Liver (tissue), 9 donors: Measurements from ENCODE around the gene KIF21A. TPM values are rescaled to one million over a fixed set of nuclear protein-coding genes. Genes with fewer than 3 reads are reported as not detected.

Experiments
- DNase-seq: peaks from one replicate; pipeline ENCODE4 v3.0.0-alpha.2; 2017; ENCODE audit warnings: low spot score
- H3K27ac ChIP-seq, 2 donors: one replicate each; pipeline ENCODE4 v1.7.0; 2013; ENCODE audit warnings: inconsistent platforms in 2 of 2, low read length in 2 of 2, control low read depth in 1 of 2, low read depth in 1 of 2, mild to moderate bottlenecking in 1 of 2
- H3K27me3 ChIP-seq, 4 donors: one replicate each; pipeline versions ENCODE4 v1.6.1 to v1.7.0; 2013; ENCODE audit warnings: low read length in 3 of 4, inconsistent platforms in 1 of 4, mild to moderate bottlenecking in 1 of 4, moderate library complexity in 1 of 4; ENCODE audit not compliant: control insufficient read depth in 4 of 4, insufficient read depth in 4 of 4
- H3K36me3 ChIP-seq, 4 donors: one replicate each; pipeline versions ENCODE4 v1.6.1 to v1.7.0; 2013; ENCODE audit warnings: low read length in 3 of 4, mild to moderate bottlenecking in 3 of 4, low read depth in 1 of 4, moderate library complexity in 1 of 4; ENCODE audit not compliant: control insufficient read depth in 4 of 4, insufficient read depth in 3 of 4
- H3K4me1 ChIP-seq, 4 donors: one replicate each; pipeline versions ENCODE4 v1.6.1 to v1.7.0; 2013; ENCODE audit warnings: low read length in 3 of 4, mild to moderate bottlenecking in 3 of 4, moderate library complexity in 1 of 4; ENCODE audit not compliant: control insufficient read depth in 4 of 4, insufficient read depth in 4 of 4
- H3K4me3 ChIP-seq, 3 donors: one replicate each; pipeline versions ENCODE4 v1.6.1 to v1.7.0; 2013; ENCODE audit warnings: low read length in 3 of 3, control low read depth in 1 of 3, low read depth in 1 of 3, mild to moderate bottlenecking in 1 of 3
- H3K9ac ChIP-seq, 2 donors: one replicate each; pipeline ENCODE4 v1.7.0; 2013; ENCODE audit warnings: low read length in 2 of 2, mild to moderate bottlenecking in 2 of 2, moderate library complexity in 2 of 2, control low read depth in 1 of 2, low read depth in 1 of 2
- H3K9me3 ChIP-seq, 4 donors: one replicate each; pipeline versions ENCODE4 v1.6.1 to v1.7.0; 2013; ENCODE audit warnings: low read length in 3 of 4; ENCODE audit not compliant: control insufficient read depth in 4 of 4
- EGR1 ChIP-seq, 2 donors: IDR thresholded peaks; 2 replicates each; pipeline ENCODE4 v1.6.1; 2016 to 2018; ENCODE audit warnings: antibody characterized with exemption in 2 of 2, low read depth in 2 of 2
- FOXA1 ChIP-seq: IDR thresholded peaks from 2 replicates; pipeline ENCODE4 v1.6.1; 2016; ENCODE audit warnings: antibody characterized with exemption
- FOXA2 ChIP-seq: IDR thresholded peaks from 2 replicates; pipeline ENCODE4 v1.6.1; 2016; ENCODE audit warnings: antibody characterized with exemption
- GABPA ChIP-seq, 2 donors: IDR thresholded peaks in 1 of 2; conservative IDR thresholded peaks in 1 of 2; 2 replicates each; pipeline ENCODE4 v1.6.1; 2016; ENCODE audit warnings: antibody characterized with exemption in 2 of 2, mild to moderate bottlenecking in 1 of 2, moderate library complexity in 1 of 2
- HNF4G ChIP-seq: IDR thresholded peaks from 2 replicates; pipeline ENCODE4 v1.6.1; 2016; ENCODE audit warnings: antibody characterized with exemption
- JUND ChIP-seq, 2 donors: IDR thresholded peaks; 2 replicates each; pipeline ENCODE4 v1.6.1; 2016; ENCODE audit warnings: antibody characterized with exemption in 2 of 2
- RAD21 ChIP-seq, 2 donors: IDR thresholded peaks; 2 replicates each; pipeline ENCODE4 v1.6.1; 2016; ENCODE audit warnings: antibody characterized with exemption in 2 of 2, mild to moderate bottlenecking in 2 of 2
- TAF1 ChIP-seq: conservative IDR thresholded peaks from 2 replicates; pipeline ENCODE4 v1.6.1; 2016; ENCODE audit warnings: antibody characterized with exemption, mild to moderate bottlenecking
- WGBS: extraction: QIAGEN DNeasy Blood & Tissue Kit; methylation state at CpG from one replicate; pipeline ENCODE4 v1.1.7; 2013; 5-methylcytosine and 5-hydroxymethylcytosine counted together
- polyA plus RNA-seq, 2 donors: library from polyadenylated mRNA; stranded (reverse) in 1 of 2; unstranded in 1 of 2; fragments of 200-250 nt in 1 of 2; fragments of >200 nt in 1 of 2; fragmentation: Nextera tagmentation in 1 of 2; extraction: Ambion mirVana in 1 of 2; gene quantifications; one replicate each; pipeline versions ENCODE4 v1.2.1 to v1.2.3, GENCODE V29; 2013 to 2015
- total RNA-seq, 2 donors: library from RNA; depleted of rRNA; stranded (reverse); fragments of >200 nt; gene quantifications; one replicate each; pipeline ENCODE4 v1.2.3, GENCODE V29; 2014
- TF ChIP-seq, protein P1 (sequence below): IDR thresholded peaks from 2 replicates; pipeline ENCODE4 v1.6.1; 2016; ENCODE audit warnings: antibody characterized with exemption
- TF ChIP-seq, protein P2 (sequence below): IDR thresholded peaks from 2 replicates; pipeline ENCODE4 v1.6.1; 2016; ENCODE audit warnings: antibody characterized with exemption
- TF ChIP-seq, protein P3 (sequence below): IDR thresholded peaks from 2 replicates; pipeline ENCODE4 v1.6.1; 2016; ENCODE audit warnings: antibody characterized with exemption
- TF ChIP-seq, protein P4 (sequence below): IDR thresholded peaks from 2 replicates; pipeline ENCODE4 v1.6.1; 2016; ENCODE audit warnings: antibody characterized with exemption, mild to moderate bottlenecking
- TF ChIP-seq, protein P5 (sequence below): fragments of 150-350 bp; IDR thresholded peaks from 2 replicates; pipeline ENCODE4 v1.5.1; 2017; ENCODE audit warnings: improper control_type of control experiment, low read depth, low read length; ENCODE audit not compliant: missing input control
- donor health status: healthy.
- donor health status: healthy.
- donor health status: healthy.
- donor health status: healthy.
- donor health status: healthy.

Gene KIF21A
- total and polyA plus RNA-seq, 4 donors, result 9.1 to 47.4 (median 21.0) TPM

DNA sequence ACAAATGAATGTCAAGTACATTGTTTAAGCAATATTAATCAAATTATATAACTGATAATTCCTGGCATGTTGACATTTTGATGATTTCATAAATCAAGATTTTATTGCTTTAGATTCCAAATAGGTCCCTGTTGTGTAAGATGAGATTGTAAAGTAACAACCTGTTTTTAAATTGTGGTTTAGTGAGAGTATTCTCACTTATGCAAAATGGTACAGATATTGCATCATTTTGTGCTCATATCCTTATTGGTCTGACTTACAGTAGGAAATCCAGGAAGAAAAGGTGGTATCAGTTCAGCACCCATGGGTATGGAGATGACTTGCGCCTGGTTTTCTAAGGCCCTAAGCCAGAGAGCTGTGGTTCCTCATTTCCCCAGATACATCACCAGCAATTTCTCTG lies 165.5 kb downstream of the KIF21A start:
- Histone ChIP-seq H3K9me3 (no peaks in the 10 kb centered on the region), H3K27ac (no peak overlapping the region), H3K4me3 (no peak overlapping the region), H3K4me1 (no peaks in the 10 kb centered on the region), H3K36me3 (no peaks in the 10 kb centered on the region), H3K27me3 (no peaks in the 10 kb centered on the region), H3K9ac (no peak overlapping the region)
- WGBS, result 96% methylated on average over 1 of the region's 1 CpG
- TF ChIP-seq, protein P1, sequence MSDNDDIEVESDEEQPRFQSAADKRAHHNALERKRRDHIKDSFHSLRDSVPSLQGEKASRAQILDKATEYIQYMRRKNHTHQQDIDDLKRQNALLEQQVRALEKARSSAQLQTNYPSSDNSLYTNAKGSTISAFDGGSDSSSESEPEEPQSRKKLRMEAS, result no peak
- TF ChIP-seq, protein P2, sequence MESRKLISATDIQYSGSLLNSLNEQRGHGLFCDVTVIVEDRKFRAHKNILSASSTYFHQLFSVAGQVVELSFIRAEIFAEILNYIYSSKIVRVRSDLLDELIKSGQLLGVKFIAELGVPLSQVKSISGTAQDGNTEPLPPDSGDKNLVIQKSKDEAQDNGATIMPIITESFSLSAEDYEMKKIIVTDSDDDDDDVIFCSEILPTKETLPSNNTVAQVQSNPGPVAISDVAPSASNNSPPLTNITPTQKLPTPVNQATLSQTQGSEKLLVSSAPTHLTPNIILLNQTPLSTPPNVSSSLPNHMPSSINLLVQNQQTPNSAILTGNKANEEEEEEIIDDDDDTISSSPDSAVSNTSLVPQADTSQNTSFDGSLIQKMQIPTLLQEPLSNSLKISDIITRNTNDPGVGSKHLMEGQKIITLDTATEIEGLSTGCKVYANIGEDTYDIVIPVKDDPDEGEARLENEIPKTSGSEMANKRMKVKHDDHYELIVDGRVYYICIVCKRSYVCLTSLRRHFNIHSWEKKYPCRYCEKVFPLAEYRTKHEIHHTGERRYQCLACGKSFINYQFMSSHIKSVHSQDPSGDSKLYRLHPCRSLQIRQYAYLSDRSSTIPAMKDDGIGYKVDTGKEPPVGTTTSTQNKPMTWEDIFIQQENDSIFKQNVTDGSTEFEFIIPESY, result no peak
- TF ChIP-seq RAD21 (IDR thresholded peaks at IDR 0.05) (no peak), FOXA2 (no peak), EGR1 (IDR thresholded peaks at IDR 0.05; ENCODE audit: low read depth in 2 of 2) (no peak), TAF1 (no peak), GABPA (IDR thresholded peaks at IDR 0.05 in 1 of 2, conservative IDR thresholded peaks at IDR 0.05 in 1 of 2) (no peak), FOXA1 (no peak), HNF4G (no peak), JUND (IDR thresholded peaks at IDR 0.05) (no peak)
- TF ChIP-seq, protein P3, sequence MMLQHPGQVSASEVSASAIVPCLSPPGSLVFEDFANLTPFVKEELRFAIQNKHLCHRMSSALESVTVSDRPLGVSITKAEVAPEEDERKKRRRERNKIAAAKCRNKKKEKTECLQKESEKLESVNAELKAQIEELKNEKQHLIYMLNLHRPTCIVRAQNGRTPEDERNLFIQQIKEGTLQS, result no peak
- TF ChIP-seq, protein P4, sequence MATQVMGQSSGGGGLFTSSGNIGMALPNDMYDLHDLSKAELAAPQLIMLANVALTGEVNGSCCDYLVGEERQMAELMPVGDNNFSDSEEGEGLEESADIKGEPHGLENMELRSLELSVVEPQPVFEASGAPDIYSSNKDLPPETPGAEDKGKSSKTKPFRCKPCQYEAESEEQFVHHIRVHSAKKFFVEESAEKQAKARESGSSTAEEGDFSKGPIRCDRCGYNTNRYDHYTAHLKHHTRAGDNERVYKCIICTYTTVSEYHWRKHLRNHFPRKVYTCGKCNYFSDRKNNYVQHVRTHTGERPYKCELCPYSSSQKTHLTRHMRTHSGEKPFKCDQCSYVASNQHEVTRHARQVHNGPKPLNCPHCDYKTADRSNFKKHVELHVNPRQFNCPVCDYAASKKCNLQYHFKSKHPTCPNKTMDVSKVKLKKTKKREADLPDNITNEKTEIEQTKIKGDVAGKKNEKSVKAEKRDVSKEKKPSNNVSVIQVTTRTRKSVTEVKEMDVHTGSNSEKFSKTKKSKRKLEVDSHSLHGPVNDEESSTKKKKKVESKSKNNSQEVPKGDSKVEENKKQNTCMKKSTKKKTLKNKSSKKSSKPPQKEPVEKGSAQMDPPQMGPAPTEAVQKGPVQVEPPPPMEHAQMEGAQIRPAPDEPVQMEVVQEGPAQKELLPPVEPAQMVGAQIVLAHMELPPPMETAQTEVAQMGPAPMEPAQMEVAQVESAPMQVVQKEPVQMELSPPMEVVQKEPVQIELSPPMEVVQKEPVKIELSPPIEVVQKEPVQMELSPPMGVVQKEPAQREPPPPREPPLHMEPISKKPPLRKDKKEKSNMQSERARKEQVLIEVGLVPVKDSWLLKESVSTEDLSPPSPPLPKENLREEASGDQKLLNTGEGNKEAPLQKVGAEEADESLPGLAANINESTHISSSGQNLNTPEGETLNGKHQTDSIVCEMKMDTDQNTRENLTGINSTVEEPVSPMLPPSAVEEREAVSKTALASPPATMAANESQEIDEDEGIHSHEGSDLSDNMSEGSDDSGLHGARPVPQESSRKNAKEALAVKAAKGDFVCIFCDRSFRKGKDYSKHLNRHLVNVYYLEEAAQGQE, result no peak
- no peak for DNase-seq

DNA sequence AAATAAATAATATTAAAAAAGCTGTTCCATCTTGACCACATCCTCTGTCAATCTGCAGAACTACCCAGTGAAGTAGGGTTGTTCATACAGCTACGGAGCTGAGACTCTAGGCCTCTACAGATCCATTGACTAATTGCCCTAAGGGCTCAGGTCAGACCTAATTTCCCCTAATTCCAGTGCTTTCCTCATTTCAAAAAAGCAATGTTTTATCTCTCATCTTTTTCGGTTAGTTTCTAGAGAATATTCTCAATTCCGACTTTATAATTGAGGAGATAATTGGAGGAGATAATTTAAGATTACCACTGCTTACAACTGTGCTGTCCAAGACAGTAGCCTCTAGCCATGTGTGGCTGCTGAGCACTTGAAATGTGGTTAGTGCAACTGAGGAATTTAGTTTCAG lies 167.1 kb downstream of the KIF21A start:
- H3K4me3 ChIP-seq, result no peak overlapping the region
- TF ChIP-seq RAD21 (IDR thresholded peaks at IDR 0.05) (no peak), EGR1 (IDR thresholded peaks at IDR 0.05; ENCODE audit: low read depth in 2 of 2) (no peak), GABPA (IDR thresholded peaks at IDR 0.05 in 1 of 2, conservative IDR thresholded peaks at IDR 0.05 in 1 of 2) (no peak), TAF1 (no peak), JUND (IDR thresholded peaks at IDR 0.05) (no peak)
- TF ChIP-seq, protein P5, sequence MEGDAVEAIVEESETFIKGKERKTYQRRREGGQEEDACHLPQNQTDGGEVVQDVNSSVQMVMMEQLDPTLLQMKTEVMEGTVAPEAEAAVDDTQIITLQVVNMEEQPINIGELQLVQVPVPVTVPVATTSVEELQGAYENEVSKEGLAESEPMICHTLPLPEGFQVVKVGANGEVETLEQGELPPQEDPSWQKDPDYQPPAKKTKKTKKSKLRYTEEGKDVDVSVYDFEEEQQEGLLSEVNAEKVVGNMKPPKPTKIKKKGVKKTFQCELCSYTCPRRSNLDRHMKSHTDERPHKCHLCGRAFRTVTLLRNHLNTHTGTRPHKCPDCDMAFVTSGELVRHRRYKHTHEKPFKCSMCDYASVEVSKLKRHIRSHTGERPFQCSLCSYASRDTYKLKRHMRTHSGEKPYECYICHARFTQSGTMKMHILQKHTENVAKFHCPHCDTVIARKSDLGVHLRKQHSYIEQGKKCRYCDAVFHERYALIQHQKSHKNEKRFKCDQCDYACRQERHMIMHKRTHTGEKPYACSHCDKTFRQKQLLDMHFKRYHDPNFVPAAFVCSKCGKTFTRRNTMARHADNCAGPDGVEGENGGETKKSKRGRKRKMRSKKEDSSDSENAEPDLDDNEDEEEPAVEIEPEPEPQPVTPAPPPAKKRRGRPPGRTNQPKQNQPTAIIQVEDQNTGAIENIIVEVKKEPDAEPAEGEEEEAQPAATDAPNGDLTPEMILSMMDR, result no peak
- TF ChIP-seq, protein P4, result no peak
- TF ChIP-seq, protein P1, result no peak
- TF ChIP-seq, protein P3, result no peak
- DNase-seq, result no peak
- WGBS, result 82% methylated on average over 3 of the region's 3 CpGs
- no peaks in the 10 kb centered on the region for H3K27me3 ChIP-seq
- H3K9me3 ChIP-seq, result no peaks in the 10 kb centered on the region
- H3K9ac ChIP-seq, result no peak overlapping the region
- H3K36me3 ChIP-seq, result no peaks in the 10 kb centered on the region
- no peaks in the 10 kb centered on the region for H3K4me1 ChIP-seq
- no peak overlapping the region for H3K27ac ChIP-seq
